Activated CD8-positive, alpha-beta memory T cell treated with anti-CD3 and anti-CD28 coated beads for 1 hour (primary cell): ENCODE measurements around the gene SNRPA.
"Not testable (repeated sequence)": the region's sequence is repeated elsewhere in the genome, so short reads cannot be mapped to it uniquely, and the experiment has no call there.

ENCODE experiments used
- DNase-seq, 2 donors: peaks; one replicate each; pipeline ENCODE4 v3.0.0-alpha.2; 2020; ENCODE audit warnings: low read depth in 1 of 2; ENCODE audit errors: extremely low read depth in 1 of 2

SNRPA gene

GRCh38 chr19:40775632-40776022 is 24.6 kb downstream of the SNRPA start:
- DNase-seq: no peak

GRCh38 chr19:40776364-40776763 is 25.4 kb downstream of the SNRPA start:
- DNase-seq: no peak

DNA sequence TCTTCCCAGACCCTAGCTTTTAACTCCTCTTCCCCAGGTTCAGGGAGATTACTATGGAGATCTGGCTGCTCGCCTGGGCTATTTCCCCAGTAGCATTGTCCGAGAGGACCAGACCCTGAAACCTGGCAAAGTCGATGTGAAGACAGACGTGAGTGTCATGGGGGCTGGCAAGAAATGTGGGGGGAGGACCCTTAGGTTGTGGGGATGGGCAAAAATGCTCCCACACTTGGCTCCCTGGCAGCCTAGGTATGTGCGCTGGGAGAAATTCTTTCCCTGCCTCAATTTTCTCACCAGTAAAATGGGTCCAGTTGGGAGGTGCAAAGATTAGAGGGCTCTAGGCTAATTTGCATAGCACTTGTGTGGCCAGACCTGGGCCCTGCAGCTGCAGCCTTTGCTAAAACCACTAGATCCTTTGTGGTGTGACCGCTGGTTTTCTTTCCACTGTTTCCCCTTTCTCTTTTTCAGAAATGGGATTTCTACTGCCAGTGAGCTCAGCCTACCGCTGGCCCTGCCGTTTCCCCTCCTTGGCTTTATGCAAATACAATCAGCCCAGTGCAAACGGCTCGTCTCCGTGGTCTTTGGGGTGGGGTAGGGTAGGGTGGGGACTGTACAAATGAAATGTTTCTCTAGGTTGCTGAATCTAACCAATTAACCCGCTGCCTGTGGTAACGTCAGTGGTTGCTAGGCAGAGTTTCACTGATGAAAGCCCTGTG is 26.1 kb downstream of the SNRPA start:
- DNase-seq: peak; percentile 68 to 74

DNA sequence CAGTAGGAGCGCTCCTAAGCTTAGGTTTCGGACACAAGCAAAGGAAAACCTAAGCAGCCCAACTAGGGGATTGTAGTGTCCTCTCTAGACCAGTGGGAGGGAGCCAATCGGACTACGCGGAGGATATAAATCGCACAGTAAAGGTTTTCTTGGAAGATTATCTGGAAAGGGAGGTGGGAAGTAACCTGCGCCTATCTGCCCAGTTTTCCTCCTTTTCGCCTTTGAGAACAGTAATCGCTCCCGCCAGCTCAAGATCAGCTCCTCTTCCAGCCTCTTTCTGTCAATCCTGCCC is 26.6 kb downstream of the SNRPA start:
- no peak for DNase-seq

DNA sequence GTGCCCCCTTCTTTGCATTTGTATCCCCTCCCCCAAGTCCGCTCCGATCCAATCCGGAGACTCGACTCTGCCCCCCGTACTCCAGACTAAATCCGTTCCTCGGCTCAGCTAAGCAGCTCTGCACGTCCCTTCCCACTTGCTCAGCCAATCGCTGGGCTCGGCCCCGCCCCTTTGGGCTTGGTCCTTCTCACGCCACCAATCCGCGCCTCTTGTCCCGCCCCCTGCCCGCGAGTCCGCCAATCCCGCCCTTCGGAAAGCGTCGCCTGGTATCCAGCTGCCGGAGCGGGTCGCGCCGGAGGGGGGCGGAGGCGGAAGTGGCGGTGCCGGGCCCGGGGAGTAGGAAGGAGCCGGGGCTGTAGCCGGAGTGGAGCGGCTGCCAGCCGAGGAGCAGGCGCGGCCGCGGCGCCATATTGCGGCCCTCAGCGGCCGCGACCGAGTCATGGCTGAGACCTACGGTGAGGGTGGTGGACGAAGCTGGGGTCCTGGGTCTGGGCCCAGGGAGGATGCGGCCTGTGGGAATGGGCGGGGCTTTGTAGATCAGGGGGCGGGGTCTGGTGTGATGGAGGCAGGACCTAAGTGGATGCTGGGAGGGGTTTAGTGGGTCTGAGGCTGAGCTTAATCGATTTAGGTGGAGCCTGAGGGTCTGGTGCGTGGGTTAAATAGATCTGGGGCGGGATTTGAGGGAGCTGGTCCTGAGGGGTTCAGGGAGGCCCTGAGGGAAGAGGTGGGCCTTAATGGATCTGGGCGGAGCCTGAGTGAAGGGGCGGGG is 27.1 kb downstream of the SNRPA start, which contains the start of gene RAB4B:
RAB4B (plus strand) TSS at position 311 of the 769 bp plus-strand sequence; CDS start at position 440, 129 bp downstream.
- DNase-seq: peak; percentile 99 to 100

DNA sequence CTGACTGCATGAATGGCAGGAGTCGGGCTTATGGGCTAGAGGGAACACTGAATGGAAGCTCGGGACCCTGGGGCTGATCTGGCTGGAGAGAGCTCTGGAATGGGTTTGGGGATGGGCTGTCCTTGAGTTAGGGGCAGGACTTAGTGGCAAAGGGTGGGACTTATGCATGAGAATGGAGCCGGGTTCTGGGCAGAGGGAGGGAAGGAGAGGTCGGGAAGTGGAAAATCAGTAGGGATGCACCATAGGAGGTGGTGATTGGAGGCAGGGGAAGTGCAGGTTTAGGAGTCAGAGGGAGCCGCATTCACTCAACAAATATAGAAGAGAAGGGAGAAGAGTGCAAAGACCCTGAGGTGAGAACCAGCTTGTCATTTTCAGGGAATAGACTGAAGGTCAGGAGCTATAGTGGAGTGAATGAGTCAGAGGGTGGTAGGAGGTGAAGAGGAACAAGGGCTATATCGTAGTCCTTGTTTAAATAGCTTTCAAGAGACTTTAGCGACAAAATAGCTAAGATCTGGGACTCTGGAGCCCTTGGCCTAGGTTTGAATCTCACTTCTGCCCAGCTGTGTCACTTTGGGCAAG is 27.8 kb downstream of the SNRPA start:
- DNase-seq: no peak

GRCh38 chr19:40780582-40780981 is 29.6 kb downstream of the SNRPA start:
- no peak for DNase-seq

DNA sequence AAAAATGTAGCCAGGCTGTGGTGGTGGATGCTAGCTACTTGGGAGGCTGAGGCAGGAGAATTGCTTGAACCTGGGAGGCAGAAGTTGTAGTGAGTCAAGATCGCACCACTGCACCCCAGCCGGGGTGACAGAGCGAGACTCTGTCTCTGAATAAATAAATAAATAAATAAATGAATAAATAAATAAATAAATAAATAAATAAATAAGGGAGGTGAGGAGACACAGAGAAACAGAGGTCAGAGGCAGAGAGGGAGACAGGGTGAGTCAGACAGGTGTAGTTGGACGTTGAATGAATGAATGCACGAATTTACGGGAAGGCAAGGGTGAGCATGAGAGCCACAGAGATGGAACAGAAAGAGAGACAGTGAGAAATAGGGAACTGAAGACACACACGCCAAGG is 30.1 kb downstream of the SNRPA start:
- no peak for DNase-seq

- DNase-seq: no peak
Observed at GRCh38 chr19:40783711-40784110, 32.7 kb downstream of the SNRPA start.

DNA sequence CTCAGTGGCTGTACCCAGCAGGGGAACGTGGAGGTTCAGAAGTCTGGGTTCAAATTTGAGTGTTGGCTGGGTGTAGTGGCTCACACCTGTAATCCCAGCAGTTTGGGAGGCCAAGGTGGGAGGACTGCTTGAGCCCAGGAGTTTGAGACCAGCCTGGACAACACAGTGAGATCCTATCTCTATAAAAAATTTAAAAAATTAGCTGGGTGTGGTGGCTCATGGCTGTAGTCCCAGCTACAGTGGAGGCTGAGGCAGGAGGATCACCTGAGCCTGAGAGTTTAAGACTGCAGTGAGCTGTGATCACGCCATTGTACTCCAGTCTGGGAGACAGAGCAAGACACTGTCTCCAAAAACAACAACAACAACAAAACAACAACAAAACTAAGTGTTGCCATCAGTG is 33.1 kb downstream of the SNRPA start:
- not testable (repeated sequence) for DNase-seq

- no peak for DNase-seq
Observed at GRCh38 chr19:40785526-40785925, 34.5 kb downstream of the SNRPA start.

- no peak for DNase-seq
Observed at GRCh38 chr19:40786060-40787037, 35.3 kb downstream of the SNRPA start.

DNA sequence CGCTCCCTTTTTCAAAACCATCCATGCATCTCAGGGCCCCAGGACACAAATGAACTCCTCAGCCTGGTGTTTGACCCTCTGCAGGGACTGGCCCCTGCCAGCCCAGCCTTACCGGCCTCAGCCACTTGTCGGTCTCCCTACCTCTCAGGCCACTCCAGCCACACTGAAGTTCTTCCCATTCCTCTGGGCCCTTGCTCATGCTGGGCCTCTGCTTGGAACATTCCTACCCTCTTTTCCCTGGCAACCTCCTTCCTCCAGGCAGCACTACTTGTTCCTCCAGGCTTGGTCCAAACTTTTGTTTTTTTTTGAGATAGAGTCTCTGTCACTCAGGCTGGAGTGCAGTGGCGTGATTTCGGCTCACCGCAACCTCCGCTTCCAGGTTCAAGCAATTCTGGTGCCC is 40.3 kb downstream of the SNRPA start:
- DNase-seq: no peak

GRCh38 chr19:40791996-40792395 is 41.0 kb downstream of the SNRPA start:
- DNase-seq: no peak

- DNase-seq: no peak
Observed at GRCh38 chr19:40797166-40797962, 46.4 kb downstream of the SNRPA start.

DNA sequence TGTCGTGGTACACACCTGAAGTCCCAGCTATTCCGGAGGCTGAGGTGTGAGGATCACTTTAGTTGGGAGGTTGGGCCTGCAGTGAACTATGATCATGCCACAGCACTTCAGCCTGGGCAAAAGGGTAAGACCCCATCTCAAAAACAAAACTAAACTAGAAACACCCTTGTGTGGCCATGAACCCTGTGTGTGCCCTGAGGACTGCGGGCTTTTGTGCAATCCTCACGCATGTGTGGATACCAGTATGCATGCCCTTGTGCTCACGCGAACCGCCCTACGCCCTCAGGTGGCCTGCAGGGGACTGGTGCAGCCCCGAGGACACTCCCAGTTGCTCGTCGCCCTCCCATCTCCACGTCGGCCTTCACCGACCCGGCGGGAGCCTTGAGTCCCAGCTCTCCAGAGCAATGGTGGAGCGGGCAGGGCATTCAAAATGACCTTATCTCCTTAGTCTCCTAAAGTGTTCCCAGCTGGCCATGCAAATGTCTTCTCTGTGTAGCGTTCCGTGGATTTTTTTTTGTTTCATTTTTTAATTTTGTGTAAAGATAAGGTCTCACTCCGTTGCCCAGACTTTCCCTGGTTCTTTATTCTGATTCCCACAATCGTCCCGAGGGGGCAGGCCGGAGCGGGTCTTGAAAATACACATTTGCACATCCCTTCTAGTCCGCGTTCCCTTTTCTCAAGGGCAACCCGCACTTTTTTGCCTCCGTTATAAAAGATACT is 47.1 kb downstream of the SNRPA start:
- peak in 1 of 2 donors; percentile 46 for DNase-seq

- DNase-seq: peak; percentile 100
Observed at GRCh38 chr19:40798683-40799557, 47.9 kb downstream of the SNRPA start, which contains the start of gene EGLN2. Gene EGLN2 (plus strand): TSS chr19:40799191. CDS start chr19:40800573, 1,382 bp downstream.

- DNase-seq: no peak
Observed at GRCh38 chr19:40799558-40800338, 48.7 kb downstream of the SNRPA start.
